ENCODE results near the gene EXPH5.
A peak's percentile ranks its signal among the peaks of the same experiment; 100 is the strongest.
"Not testable (repeated sequence)": the region's sequence is repeated elsewhere in the genome, so short reads cannot be mapped to it uniquely, and the experiment has no call there.

EXPH5 gene, protein sequence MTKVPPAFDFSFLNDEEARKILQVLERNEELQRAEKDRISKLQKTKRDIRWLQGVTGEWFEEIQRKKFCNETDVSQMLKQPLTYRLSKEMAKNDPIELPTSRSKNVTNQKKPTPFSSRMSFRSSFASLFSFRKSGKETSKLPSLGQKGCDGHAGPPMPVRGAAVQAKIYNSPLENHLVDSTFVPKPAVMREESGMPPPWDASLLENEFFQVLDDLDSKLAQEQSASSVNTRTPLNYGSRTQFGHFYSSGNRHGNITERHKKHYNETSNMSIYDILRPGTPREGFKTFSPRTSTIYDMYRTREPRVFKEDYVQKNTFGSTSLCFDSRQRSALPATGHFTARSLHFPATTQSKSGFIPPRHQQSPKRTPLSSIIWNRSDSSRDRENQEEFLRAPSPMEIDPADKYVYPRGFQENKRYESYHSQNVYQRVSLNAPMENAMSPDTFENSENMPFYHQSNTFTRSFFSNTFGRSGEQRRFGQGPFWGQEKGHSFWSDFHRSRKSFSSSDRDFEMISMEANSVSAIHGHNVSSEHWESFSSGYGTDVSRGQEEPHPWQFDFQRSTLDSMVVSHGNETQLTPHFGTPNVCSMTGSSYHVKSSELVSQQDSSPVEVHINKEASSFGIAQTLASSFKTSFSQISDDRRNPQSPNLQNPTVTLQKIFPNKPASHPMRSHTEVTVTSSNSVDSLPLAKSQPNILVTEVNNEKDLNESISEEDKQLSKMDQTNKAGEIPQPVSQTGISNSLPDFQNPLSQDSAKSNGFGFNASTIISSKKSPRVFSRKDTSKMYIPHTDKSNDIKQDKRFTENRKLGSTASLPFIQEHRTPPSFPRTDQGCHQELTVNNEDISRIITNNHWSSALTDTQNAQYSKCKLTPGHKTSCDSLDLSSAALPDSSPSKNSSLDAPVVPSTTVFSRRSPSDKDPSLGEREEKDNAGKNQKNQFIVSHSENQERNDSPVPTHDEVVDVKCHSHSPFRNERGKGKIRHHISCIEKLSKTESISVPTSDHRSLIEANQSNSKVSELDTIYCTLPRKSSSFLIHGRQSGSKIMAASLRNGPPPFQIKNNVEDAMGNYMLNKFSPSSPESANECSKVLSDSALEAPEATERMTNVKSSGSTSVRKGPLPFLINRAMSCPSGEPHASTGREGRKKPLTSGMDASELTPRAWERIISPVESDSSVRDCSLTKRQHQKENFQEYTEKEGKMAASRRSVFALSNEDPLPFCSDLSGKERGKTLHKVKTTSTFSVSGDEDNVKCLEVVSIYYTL (N-terminal part only)

DNA sequence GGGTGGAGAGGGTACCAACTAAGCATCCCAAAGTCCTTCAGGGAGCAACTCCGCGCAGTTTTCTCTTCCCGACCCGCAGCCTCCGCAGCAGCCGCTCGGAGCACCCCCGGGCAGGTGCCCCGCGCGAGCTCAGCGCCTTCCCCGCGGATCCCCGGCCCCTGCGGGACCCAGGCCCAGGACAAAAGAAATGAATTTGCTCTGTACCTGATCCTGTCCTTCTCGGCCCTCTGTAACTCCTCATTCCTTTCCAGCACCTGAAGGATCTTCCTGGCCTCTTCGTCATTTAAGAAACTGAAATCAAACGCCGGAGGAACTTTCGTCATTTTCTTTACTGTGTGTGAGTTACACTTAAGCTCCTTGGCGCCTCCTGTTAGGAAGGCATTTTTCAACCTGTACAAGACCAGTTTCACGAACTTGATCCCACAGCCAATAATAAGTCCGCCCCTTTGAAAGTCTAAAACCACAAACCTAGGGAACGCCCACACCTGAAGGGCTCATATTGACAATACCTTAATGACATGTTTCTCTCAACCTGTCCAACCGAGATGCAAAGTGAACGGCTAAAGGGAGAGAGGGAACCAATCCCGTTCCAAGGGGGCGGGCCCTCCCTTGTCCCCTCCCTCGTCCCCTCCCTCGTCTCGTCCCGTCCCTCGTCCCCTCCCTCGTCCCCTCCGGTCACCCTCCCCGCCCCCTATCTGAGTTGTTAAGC, at the start of gene EXPH5:
Gene EXPH5, minus strand, starts transcription at position 555 of the 709 bp plus-strand sequence. Its CDS starts 232 bp downstream, at position 323.
- TF ChIP-seq, protein P1, sequence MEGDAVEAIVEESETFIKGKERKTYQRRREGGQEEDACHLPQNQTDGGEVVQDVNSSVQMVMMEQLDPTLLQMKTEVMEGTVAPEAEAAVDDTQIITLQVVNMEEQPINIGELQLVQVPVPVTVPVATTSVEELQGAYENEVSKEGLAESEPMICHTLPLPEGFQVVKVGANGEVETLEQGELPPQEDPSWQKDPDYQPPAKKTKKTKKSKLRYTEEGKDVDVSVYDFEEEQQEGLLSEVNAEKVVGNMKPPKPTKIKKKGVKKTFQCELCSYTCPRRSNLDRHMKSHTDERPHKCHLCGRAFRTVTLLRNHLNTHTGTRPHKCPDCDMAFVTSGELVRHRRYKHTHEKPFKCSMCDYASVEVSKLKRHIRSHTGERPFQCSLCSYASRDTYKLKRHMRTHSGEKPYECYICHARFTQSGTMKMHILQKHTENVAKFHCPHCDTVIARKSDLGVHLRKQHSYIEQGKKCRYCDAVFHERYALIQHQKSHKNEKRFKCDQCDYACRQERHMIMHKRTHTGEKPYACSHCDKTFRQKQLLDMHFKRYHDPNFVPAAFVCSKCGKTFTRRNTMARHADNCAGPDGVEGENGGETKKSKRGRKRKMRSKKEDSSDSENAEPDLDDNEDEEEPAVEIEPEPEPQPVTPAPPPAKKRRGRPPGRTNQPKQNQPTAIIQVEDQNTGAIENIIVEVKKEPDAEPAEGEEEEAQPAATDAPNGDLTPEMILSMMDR (conservative IDR thresholded peaks at IDR 0.05; ENCODE audit: low read length) = no peak
- H3K4me3 ChIP-seq (ENCODE audit: low read length) = peak within 1 kb of the TSS; percentile 69
- DNase-seq (ENCODE audit: low read depth) = peak; percentile 38

DNA sequence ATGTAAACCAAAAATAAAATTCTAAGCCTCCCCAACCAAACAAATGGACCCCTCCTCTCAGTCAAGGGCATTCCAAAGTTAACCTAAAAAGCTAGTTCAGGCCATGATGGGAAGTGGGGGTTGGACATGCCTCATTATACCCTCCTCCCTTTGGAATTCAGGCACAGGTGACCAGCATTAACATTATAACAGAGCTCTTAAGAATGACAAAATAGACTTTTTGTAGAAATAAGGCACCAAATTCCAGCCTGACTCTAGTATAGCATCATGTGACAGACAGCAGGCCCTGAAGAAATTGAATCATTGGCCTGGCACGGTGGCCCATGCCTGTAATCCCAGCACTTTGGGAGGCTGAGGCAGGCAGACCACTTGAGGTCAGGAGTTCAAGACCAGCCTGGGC, 48.2 kb upstream of the EXPH5 start:
- DNase-seq (ENCODE audit: low read depth); H3K4me3 ChIP-seq (ENCODE audit: low read length): not testable (repeated sequence)

DNA sequence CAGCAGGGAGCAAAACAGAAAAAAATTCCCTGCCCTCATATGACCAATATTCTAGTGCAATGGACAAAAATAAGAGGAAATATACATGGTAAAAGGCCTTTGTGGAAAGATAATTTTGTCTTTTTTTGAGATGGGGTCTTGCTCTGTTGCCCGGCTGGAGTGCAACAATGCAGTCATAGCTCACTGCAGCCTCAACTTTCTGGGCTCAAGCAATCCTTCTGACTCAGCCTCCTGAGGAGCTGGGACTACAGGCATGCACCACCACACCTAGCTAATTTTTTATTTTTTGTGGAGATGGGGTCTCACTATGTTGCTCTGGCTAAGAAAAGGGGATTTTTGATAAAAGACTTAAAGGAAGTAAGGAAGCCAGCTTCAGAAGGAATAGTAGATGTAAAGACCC, 45.6 kb upstream of the EXPH5 start:
- no peak overlapping the region for H3K4me3 ChIP-seq (ENCODE audit: low read length)
- DNase-seq (ENCODE audit: low read depth) = no peak
- TF ChIP-seq, protein P1 (conservative IDR thresholded peaks at IDR 0.05; ENCODE audit: low read length) = no peak

DNA sequence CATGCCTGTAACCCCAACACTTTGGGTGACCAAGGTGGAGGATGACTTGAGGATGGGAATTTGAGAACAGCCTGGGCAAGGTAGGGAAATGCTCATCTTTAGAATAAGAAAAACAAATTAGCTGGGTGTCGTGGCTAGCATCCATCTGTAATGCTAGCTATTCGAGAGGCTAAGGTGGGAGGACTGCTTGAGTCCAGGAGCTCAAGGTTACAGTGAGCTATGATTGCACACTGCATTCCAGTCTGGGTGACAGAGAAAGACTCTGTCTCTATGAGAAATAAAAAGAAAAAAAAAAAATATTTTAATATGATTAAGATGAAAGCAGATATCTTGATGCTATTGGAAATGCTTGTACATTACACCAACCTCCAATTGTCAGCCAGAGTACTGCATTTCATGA, 42.7 kb upstream of the EXPH5 start:
- TF ChIP-seq, protein P1 (conservative IDR thresholded peaks at IDR 0.05; ENCODE audit: low read length) = no peak
- no peak overlapping the region for H3K4me3 ChIP-seq (ENCODE audit: low read length)
- no peak for DNase-seq (ENCODE audit: low read depth)

DNA sequence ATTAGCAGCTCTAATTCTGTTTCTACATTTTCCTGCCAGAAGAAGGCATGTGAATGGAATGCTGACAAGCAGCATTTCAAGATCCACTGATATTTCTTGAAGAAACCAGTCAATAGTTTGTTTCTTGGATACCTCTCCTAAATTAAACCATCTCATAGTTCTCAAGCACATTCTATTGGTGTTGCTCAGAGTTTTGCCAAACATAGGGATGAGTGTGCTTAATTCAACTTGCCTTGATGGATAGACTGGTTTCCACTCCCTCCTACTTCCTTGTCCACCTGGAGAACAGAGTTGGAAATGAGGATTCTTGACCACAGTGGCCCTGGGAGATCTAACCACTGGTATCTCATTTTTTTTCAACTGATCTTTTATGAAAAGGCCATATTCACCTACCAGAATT, 41.5 kb upstream of the EXPH5 start:
- TF ChIP-seq, protein P1 (conservative IDR thresholded peaks at IDR 0.05; ENCODE audit: low read length) = no peak
- H3K4me3 ChIP-seq (ENCODE audit: low read length) = no peak overlapping the region
- peak; percentile 75 for DNase-seq (ENCODE audit: low read depth)

DNA sequence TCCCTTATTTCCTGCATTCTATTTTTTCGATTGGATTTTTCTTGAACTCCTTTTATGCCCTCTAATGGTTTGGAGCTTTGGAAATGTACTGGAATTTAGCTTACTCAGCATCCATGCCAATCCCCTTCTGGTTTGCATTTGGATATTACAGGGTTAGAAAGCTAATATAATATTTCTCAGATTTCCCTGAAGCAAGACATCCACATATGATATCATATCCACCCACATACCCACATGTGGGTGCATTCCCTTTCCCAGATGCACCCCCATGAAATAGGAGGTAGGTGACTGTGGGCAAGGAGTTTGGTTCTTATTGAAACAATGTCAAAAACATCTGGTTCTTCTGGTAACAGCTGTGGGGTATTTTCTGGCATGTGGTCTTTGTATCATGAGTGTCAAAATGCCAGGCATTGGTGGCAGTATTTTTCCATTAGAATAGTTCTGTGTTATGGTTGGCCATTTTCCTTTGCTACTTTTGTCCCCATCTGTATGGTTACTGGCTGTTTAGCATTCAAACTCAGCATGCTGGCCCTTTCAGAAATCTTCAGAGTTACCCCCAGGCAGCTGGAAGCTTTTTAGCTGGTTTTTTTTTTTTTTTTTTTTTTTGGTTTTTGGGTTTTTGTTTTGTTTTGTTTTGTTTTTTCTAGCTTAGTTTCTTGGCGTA, 38.6 kb upstream of the EXPH5 start:
- TF ChIP-seq, protein P1 (conservative IDR thresholded peaks at IDR 0.05; ENCODE audit: low read length) = no peak
- peak; percentile 54 for DNase-seq (ENCODE audit: low read depth)

More for the DNA sequence above, 38.6 kb upstream of the EXPH5 start:
- H3K4me3 ChIP-seq (ENCODE audit: low read length) = no peak overlapping the region
